ENCODE data around the gene FAM186B. TPM values are rescaled to one million over a fixed set of nuclear protein-coding genes. Genes with fewer than 3 reads are reported as not detected.

The FAM186B gene
- polyA plus RNA-seq, 3 donors, result not detected

DNA sequence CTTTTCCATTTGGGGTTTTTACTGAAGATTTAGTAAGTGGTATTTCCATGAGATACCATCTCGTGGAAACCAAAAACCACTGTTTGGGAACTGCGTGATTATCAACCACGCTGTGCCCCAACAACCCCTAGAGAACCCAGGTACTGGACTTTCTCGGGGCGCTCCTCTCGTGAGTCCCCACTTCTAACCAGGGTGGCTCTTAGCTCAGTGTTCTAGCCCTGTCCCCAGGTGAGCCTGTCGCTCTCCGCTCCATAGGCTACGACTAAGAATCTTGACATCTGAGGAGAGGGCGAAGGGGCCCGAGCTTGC is 38.2 kb downstream of the FAM186B start:
- Histone ChIP-seq H3K4me3 (replicated peaks in 1 of 3; ENCODE audit: low read depth in 2 of 3, low read length in 3 of 3) (peak overlapping the region; percentile 83 to 98 (median 94)), H4K20me1 (ENCODE audit: insufficient read depth, low read length) (peaks cover 36% of the 10 kb centered on the region), H3K4me2 (replicated peaks; ENCODE audit: extremely low read depth, low read length, poor library complexity, severe bottlenecking) (peak overlapping the region; percentile 98), H3K36me3 (replicated peaks in 1 of 2; ENCODE audit: control insufficient read depth in 1 of 2, insufficient read depth in 2 of 2, low read length in 2 of 2) (peaks cover 35 to 37% of the 10 kb centered on the region in 2 donors), H3K79me2 (ENCODE audit: insufficient read depth, low read length) (peaks cover 41% of the 10 kb centered on the region), H3K27me3 (ENCODE audit: control insufficient read depth in 2 of 2, insufficient read depth in 2 of 2, low read length in 2 of 2) (no peaks in the 10 kb centered on the region), H3K9ac (ENCODE audit: insufficient read depth, low read length, poor library complexity, severe bottlenecking) (peak overlapping the region; percentile 94), H3K27ac (ENCODE audit: low read depth in 1 of 2, low read length in 2 of 2) (peak overlapping the region; percentile 78 to 99), H3K9me3 (replicated peaks in 1 of 2; ENCODE audit: control insufficient read depth in 1 of 2, insufficient read depth in 1 of 2, low read length in 2 of 2) (no peaks in the 10 kb centered on the region), H2AFZ (ENCODE audit: insufficient read depth, low read depth, low read length, poor library complexity, severe bottlenecking) (peak overlapping the region; percentile 99), H3K4me1 (ENCODE audit: control insufficient read depth in 1 of 2, insufficient read depth in 2 of 2, low read length in 2 of 2) (peaks cover 17 to 25% of the 10 kb centered on the region in 2 donors)
- intact Hi-C loops (cut with micrococcal nuclease), result no loop called here
- H3K4me3 Mint-ChIP-seq, result peak overlapping the region; percentile 99 to 100
- no peaks in the 10 kb centered on the region for H3K9me3 Mint-ChIP-seq
- TF ChIP-seq CTCF (IDR thresholded peaks at IDR 0.05), result no peak
- H3K27ac Mint-ChIP-seq, result peak overlapping the region; percentile 97 to 100 (median 99)
- no peak for DNase-seq
- H3K4me1 Mint-ChIP-seq, result peaks cover 27% of the 10 kb centered on the region
- H3K36me3 Mint-ChIP-seq, result peaks cover 34 to 38% of the 10 kb centered on the region in 2 donors
- H3K27me3 Mint-ChIP-seq (ENCODE audit: low read depth in 3 of 3), result peaks cover 0 to 1% (median 0%) of the 10 kb centered on the region in 3 donors
- 3% methylated on average over 8 of the region's 11 CpGs for WGBS (ENCODE audit: insufficient coverage)

GRCh38 chr12:49566361-49566760 is 39.1 kb downstream of the FAM186B start:
- Histone ChIP-seq H3K27ac (ENCODE audit: low read depth in 1 of 2, low read length in 2 of 2) (no peak overlapping the region), H2AFZ (ENCODE audit: insufficient read depth, low read depth, low read length, poor library complexity, severe bottlenecking) (no peak overlapping the region), H3K4me3 (replicated peaks in 1 of 3; ENCODE audit: low read depth in 2 of 3, low read length in 3 of 3) (peak overlapping the region in 1 of 3 experiments; percentile 98), H3K36me3 (replicated peaks in 1 of 2; ENCODE audit: control insufficient read depth in 1 of 2, insufficient read depth in 2 of 2, low read length in 2 of 2) (peaks cover 40 to 46% of the 10 kb centered on the region in 2 donors), H4K20me1 (ENCODE audit: insufficient read depth, low read length) (peaks cover 36% of the 10 kb centered on the region), H3K4me1 (ENCODE audit: control insufficient read depth in 1 of 2, insufficient read depth in 2 of 2, low read length in 2 of 2) (peaks cover 17 to 25% of the 10 kb centered on the region in 2 donors), H3K27me3 (ENCODE audit: control insufficient read depth in 2 of 2, insufficient read depth in 2 of 2, low read length in 2 of 2) (no peaks in the 10 kb centered on the region), H3K9ac (ENCODE audit: insufficient read depth, low read length, poor library complexity, severe bottlenecking) (no peak overlapping the region), H3K9me3 (replicated peaks in 1 of 2; ENCODE audit: control insufficient read depth in 1 of 2, insufficient read depth in 1 of 2, low read length in 2 of 2) (no peaks in the 10 kb centered on the region), H3K79me2 (ENCODE audit: insufficient read depth, low read length) (peaks cover 41% of the 10 kb centered on the region), H3K4me2 (replicated peaks; ENCODE audit: extremely low read depth, low read length, poor library complexity, severe bottlenecking) (no peak overlapping the region)
- Mint-ChIP-seq H3K27ac (peak overlapping the region in 1 of 7 donors; percentile 79), H3K27me3 (ENCODE audit: low read depth in 3 of 3) (peaks cover 0 to 1% (median 0%) of the 10 kb centered on the region in 3 donors), H3K4me1 (peaks cover 27% of the 10 kb centered on the region), H3K4me3 (no peak overlapping the region), H3K9me3 (no peaks in the 10 kb centered on the region), H3K36me3 (peaks cover 43 to 47% of the 10 kb centered on the region in 2 donors)
- DNase-seq, result no peak
- intact Hi-C loops (cut with micrococcal nuclease), result no loop called here
- WGBS (ENCODE audit: insufficient coverage), result 98% methylated on average over 13 of the region's 13 CpGs
- TF ChIP-seq CTCF (IDR thresholded peaks at IDR 0.05), result no peak

All from CD14-positive monocyte (primary cell).